ENCODE measurements around the gene TBC1D10A. TPM values are rescaled to one million over a fixed set of nuclear protein-coding genes. Genes with fewer than 3 reads are reported as not detected.

TBC1D10A gene
- total RNA-seq, 1 donor from 2014 or later = 32.7 TPM

- Histone ChIP-seq H3K27me3 (ENCODE audit: insufficient read depth, low read length) (no peaks in the 10 kb centered on the region), H3K9ac (ENCODE audit: low read length) (no peak overlapping the region), H3K4me1 (ENCODE audit: insufficient read depth, low read length) (peaks cover 14% of the 10 kb centered on the region), H3K4me2 (ENCODE audit: low read length) (no peak overlapping the region), H4K20me1 (ENCODE audit: insufficient read depth, low read length) (no peaks in the 10 kb centered on the region), H3K9me3 (ENCODE audit: insufficient read depth, low read depth, low read length) (no peaks in the 10 kb centered on the region), H3K36me3 (ENCODE audit: insufficient read depth, low read length) (no peaks in the 10 kb centered on the region), H3K4me3 (ENCODE audit: insufficient read depth, low read depth, low read length) (no peak overlapping the region), H2AFZ (ENCODE audit: low read depth, low read length) (no peak overlapping the region), H3K27ac (ENCODE audit: low read depth, low read length) (no peak overlapping the region), H3K79me2 (ENCODE audit: insufficient read depth, low read length) (no peaks in the 10 kb centered on the region)
- no peak for TF ChIP-seq EZH2 (IDR thresholded peaks at IDR 0.05; ENCODE audit: insufficient read depth, low read length)
- no peak for TF ChIP-seq CTCF (IDR thresholded peaks at IDR 0.05; ENCODE audit: insufficient read depth, low read depth, low read length)
- no peaks in the 10 kb centered on the region for H3K9me3 Mint-ChIP-seq (ENCODE audit: unreplicated experiment)
- DNase-seq (ENCODE audit: low read depth) (no peak), FAIRE-seq (no peak)
- no peak overlapping the region for H3K4me3 Mint-ChIP-seq (ENCODE audit: unreplicated experiment)
- H3K27me3 Mint-ChIP-seq (ENCODE audit: low read depth, unreplicated experiment) = no peaks in the 10 kb centered on the region
- peaks cover 14% of the 10 kb centered on the region for H3K4me1 Mint-ChIP-seq (ENCODE audit: low read depth, unreplicated experiment)
- H3K27ac Mint-ChIP-seq (ENCODE audit: unreplicated experiment) = no peak overlapping the region
- H3K36me3 Mint-ChIP-seq (ENCODE audit: low read depth, unreplicated experiment) = peaks cover 12% of the 10 kb centered on the region
These were observed 44.1 kb downstream of the TBC1D10A start for GRCh38 chr22:30282616-30283046.

GRCh38 chr22:30280505-30280904, 46.2 kb downstream of the TBC1D10A start:
- FAIRE-seq = no peak
- H3K9me3 Mint-ChIP-seq (ENCODE audit: unreplicated experiment) = no peaks in the 10 kb centered on the region
- H3K4me3 ChIP-seq (ENCODE audit: insufficient read depth, low read depth, low read length) = no peak overlapping the region
- H3K27me3 ChIP-seq (ENCODE audit: insufficient read depth, low read length) = no peaks in the 10 kb centered on the region
- no peak overlapping the region for H3K9ac ChIP-seq (ENCODE audit: low read length)
- peaks cover 11% of the 10 kb centered on the region for H3K36me3 Mint-ChIP-seq (ENCODE audit: low read depth, unreplicated experiment)
- H2AFZ ChIP-seq (ENCODE audit: low read depth, low read length) = no peak overlapping the region
- no peaks in the 10 kb centered on the region for H3K79me2 ChIP-seq (ENCODE audit: insufficient read depth, low read length)
- peaks cover 21% of the 10 kb centered on the region for H3K4me1 Mint-ChIP-seq (ENCODE audit: low read depth, unreplicated experiment)
- no peak for DNase-seq (ENCODE audit: low read depth)
- H3K27ac Mint-ChIP-seq (ENCODE audit: unreplicated experiment) = no peak overlapping the region
- no peaks in the 10 kb centered on the region for H3K9me3 ChIP-seq (ENCODE audit: insufficient read depth, low read depth, low read length)
- no peaks in the 10 kb centered on the region for H3K27me3 Mint-ChIP-seq (ENCODE audit: low read depth, unreplicated experiment)
- no peak overlapping the region for H3K4me2 ChIP-seq (ENCODE audit: low read length)
- H3K36me3 ChIP-seq (ENCODE audit: insufficient read depth, low read length) = no peaks in the 10 kb centered on the region
- no peaks in the 10 kb centered on the region for H4K20me1 ChIP-seq (ENCODE audit: insufficient read depth, low read length)
- peaks cover 20% of the 10 kb centered on the region for H3K4me1 ChIP-seq (ENCODE audit: insufficient read depth, low read length)
- no peak overlapping the region for H3K27ac ChIP-seq (ENCODE audit: low read depth, low read length)
- no peak overlapping the region for H3K4me3 Mint-ChIP-seq (ENCODE audit: unreplicated experiment)
- TF ChIP-seq EZH2 (IDR thresholded peaks at IDR 0.05; ENCODE audit: insufficient read depth, low read length) (no peak), CTCF (IDR thresholded peaks at IDR 0.05; ENCODE audit: insufficient read depth, low read depth, low read length) (no peak)

- Histone ChIP-seq H3K79me2 (ENCODE audit: insufficient read depth, low read length) (no peaks in the 10 kb centered on the region), H3K27ac (ENCODE audit: low read depth, low read length) (no peak overlapping the region), H3K27me3 (ENCODE audit: insufficient read depth, low read length) (no peaks in the 10 kb centered on the region), H3K9ac (ENCODE audit: low read length) (no peak overlapping the region), H4K20me1 (ENCODE audit: insufficient read depth, low read length) (no peaks in the 10 kb centered on the region), H2AFZ (ENCODE audit: low read depth, low read length) (no peak overlapping the region), H3K9me3 (ENCODE audit: insufficient read depth, low read depth, low read length) (no peaks in the 10 kb centered on the region), H3K4me2 (ENCODE audit: low read length) (no peak overlapping the region), H3K36me3 (ENCODE audit: insufficient read depth, low read length) (no peaks in the 10 kb centered on the region), H3K4me3 (ENCODE audit: insufficient read depth, low read depth, low read length) (no peak overlapping the region), H3K4me1 (ENCODE audit: insufficient read depth, low read length) (peaks cover 20% of the 10 kb centered on the region)
- Mint-ChIP-seq H3K9me3 (ENCODE audit: unreplicated experiment) (no peaks in the 10 kb centered on the region), H3K27me3 (ENCODE audit: low read depth, unreplicated experiment) (no peaks in the 10 kb centered on the region), H3K4me3 (ENCODE audit: unreplicated experiment) (no peak overlapping the region), H3K27ac (ENCODE audit: unreplicated experiment) (no peak overlapping the region), H3K36me3 (ENCODE audit: low read depth, unreplicated experiment) (peaks cover 10% of the 10 kb centered on the region), H3K4me1 (ENCODE audit: low read depth, unreplicated experiment) (peaks cover 21% of the 10 kb centered on the region)
- TF ChIP-seq CTCF (IDR thresholded peaks at IDR 0.05; ENCODE audit: insufficient read depth, low read depth, low read length) = no peak
- TF ChIP-seq EZH2 (IDR thresholded peaks at IDR 0.05; ENCODE audit: insufficient read depth, low read length) = no peak
- DNase-seq (ENCODE audit: low read depth) = no peak
- no peak for FAIRE-seq
These were observed 46.8 kb downstream of the TBC1D10A start for GRCh38 chr22:30279932-30280331.

Data from astrocyte (in vitro differentiated cells and primary cell).